Measurements from ENCODE around the gene TCEAL1.

TCEAL1 gene

DNA sequence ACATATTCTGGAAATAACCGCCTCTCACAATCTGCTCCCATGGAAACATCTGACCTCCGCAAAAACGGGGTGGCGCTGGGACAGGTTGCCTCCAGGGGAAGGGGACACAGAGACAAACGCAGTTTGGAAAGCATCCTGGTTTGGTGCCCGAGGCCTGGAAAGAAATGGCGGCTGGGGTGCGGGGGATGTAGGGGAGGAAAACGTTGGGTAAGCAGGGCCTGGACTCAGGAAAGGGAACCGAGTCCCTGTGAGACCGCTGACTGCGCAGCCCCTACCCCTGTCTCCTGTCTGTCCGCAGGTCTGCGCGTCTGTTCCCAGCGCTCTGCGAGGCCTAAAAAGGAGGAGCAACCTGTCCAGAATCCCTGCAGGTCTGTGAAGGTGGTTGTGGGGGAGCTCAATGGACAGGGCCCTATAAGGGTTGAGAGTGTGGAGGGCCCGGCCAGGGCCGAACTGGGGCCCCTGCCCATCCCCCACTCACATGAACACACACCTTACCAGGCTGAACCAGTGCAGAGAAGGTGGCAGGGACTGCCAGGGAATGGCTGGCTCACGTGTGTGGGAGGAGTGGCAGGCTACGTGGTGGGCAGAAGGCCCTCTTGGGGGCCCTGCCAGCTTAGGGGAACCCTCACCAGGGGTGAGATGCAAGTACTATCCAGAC is 20.3 kb upstream of the TCEAL1 start:
- TF ChIP-seq, protein P1, sequence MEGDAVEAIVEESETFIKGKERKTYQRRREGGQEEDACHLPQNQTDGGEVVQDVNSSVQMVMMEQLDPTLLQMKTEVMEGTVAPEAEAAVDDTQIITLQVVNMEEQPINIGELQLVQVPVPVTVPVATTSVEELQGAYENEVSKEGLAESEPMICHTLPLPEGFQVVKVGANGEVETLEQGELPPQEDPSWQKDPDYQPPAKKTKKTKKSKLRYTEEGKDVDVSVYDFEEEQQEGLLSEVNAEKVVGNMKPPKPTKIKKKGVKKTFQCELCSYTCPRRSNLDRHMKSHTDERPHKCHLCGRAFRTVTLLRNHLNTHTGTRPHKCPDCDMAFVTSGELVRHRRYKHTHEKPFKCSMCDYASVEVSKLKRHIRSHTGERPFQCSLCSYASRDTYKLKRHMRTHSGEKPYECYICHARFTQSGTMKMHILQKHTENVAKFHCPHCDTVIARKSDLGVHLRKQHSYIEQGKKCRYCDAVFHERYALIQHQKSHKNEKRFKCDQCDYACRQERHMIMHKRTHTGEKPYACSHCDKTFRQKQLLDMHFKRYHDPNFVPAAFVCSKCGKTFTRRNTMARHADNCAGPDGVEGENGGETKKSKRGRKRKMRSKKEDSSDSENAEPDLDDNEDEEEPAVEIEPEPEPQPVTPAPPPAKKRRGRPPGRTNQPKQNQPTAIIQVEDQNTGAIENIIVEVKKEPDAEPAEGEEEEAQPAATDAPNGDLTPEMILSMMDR (IDR thresholded peaks at IDR 0.05): no peak

DNA sequence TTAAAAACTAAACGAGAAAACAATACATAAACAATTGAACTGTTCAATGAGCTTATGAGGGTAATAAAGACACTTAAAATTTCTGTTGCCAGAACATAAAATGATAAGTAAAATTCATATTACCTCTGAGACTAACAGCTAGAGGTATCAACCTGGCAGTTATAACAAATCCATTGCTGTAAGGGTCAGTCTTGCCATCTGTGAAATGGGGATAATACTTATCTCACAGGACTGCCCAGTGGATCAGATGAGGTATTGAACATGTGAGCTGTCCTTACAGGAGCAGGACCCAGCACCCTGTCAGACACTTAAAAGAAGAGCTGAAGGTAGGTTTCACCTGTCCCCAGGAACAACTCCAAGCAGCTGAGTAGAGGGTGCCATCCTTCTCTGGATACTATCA is 18.5 kb upstream of the TCEAL1 start:
- TF ChIP-seq, protein P1 (IDR thresholded peaks at IDR 0.05): no peak

DNA sequence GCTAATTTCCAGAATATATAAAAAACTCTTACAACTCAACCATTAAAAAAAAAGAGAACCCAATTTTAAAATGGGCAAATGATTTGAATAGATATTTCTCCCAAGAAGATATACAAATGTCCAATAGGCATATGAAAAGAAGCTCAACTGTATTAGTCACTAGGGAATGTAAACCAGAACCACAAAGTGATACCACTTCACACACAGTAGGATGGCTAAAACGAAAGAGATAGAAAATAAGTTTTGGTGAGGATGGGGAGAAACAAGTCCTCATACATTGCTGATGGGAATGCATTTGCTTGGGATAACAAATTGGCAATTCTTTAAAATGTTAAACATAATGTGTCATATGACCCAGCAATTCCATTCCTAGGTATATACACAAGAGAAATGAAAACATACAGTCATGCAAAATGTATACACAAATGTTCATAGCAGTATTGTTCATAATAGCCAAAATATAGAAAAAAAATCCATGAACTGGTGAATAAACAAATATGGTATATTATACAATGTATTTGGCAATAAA is 15.3 kb upstream of the TCEAL1 start:
- TF ChIP-seq, protein P1 (IDR thresholded peaks at IDR 0.05): no peak

DNA sequence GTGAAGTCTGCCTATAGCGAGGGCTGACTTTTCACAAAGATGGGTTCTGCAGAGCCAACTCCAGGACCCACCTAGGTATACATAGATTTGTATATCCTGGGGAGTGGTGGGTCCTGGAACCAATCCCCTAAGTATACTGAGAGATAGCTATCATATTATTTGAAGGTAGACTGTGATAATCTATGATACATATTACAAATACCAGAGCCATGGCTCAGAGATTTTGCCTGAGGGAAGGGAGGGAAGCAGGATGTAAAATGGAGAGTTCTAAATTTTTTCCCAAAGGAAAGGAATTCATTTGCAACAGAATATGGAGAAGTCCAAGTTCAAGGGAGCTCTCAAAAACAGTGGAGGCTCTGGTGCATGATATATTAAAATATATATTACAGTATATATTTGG is 13.8 kb upstream of the TCEAL1 start:
- TF ChIP-seq, protein P1 (IDR thresholded peaks at IDR 0.05): no peak

DNA sequence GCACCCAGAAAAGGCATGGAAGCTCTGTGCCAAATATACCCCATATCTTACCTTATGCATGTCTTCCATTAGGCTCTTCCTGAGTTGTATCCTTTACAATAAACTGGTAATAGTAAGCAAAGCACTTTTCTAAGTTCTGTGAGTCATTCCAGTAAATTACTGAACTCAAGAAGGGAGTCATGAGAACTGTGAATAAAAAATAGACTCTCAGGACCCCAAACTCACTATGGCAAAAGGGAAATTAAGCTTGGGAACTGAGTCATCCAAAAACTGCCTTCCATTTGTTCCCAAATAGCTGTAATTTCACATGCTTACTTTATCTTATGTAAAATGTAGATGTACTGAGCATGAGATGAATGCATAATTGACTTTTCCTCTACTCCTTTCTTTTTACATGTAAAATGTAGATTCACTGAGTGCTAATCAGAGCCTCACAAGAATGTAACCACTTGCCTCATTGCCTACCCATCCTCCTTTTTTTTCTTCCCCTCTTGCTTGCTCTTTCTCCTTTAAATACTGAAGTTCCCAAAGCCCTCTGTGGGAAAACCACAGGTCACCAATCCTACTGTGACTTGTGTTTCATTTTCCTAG is 12.9 kb upstream of the TCEAL1 start:
- TF ChIP-seq, protein P1 (IDR thresholded peaks at IDR 0.05): no peak

DNA sequence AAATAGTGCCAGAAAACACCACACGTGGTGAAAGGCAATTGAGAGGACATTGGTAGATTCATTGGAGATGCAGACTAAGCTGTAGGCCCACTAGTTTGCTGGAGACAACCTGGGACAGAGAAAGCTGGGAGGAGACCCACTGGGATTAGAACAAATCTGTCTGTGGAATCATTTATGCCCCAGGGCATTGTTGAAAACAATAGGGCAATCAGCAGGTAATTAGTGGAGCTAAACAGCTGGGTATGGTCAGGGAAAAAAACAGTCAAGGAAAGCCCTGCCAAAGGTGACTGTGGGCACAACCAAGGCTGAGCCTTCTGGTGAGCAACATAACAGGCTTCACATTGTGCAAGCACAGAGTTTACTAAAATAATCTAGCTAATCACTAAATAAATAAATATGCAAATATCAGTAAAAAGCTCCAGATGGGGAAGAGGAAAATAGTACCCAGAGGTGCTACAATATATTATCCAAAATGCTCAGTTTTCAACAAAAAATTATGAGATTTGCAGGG is 12.0 kb upstream of the TCEAL1 start:
- TF ChIP-seq, protein P1 (IDR thresholded peaks at IDR 0.05): no peak

DNA sequence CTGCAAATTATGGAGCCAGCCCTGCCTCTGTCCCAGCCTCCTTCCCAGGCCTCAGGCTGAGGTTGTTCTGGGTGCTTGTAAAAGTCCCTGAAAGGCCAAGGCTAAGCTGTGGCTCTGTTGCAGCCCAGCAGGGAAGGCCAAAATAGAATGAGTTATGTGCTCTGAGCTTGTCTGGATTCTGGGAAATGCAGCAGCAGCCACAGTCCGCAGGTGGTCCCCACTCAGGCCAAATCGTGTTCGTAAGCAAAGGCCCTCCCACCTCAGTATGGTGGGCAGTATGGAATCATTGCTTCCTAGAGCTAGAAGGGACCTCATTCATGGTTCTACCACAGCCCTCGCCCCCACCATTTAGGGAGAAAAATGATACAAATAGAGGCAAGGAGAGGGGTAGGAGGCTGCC is 4.7 kb upstream of the TCEAL1 start:
- TF ChIP-seq, protein P1 (IDR thresholded peaks at IDR 0.05): no peak

Measured in LNCAP (cell line).